M059J (cell line): ENCODE data around the gene SOX6. TPM values are rescaled to one million over a fixed set of nuclear protein-coding genes. Genes with fewer than 3 reads are reported as not detected.
"Not testable (repeated sequence)": the region's sequence is repeated elsewhere in the genome, so short reads cannot be mapped to it uniquely, and the experiment has no call there.

Experiments used
- DNase-seq: peaks from one replicate; pipeline ENCODE4 v3.0.0-alpha.2; 2012; ENCODE audit warnings: low read depth
- total RNA-seq: library from RNA; depleted of rRNA; stranded (reverse); fragments of >200 nt; shearing (Covaris generic); gene quantifications from 2 replicates; pipeline ENCODE4 v1.2.3, GENCODE V29; 2014

The SOX6 gene
- total RNA-seq, 1 experiment from 2014 or later = not detected

- DNase-seq = no peak
Observed at GRCh38 chr11:16040151-16040550, 316.2 kb downstream of the SOX6 start.

- DNase-seq = no peak
Observed at GRCh38 chr11:16037179-16037578, 319.2 kb downstream of the SOX6 start.

- no peak for DNase-seq
Observed at GRCh38 chr11:16036218-16036617, 320.1 kb downstream of the SOX6 start.

- DNase-seq = no peak
Observed at GRCh38 chr11:16034074-16034473, 322.3 kb downstream of the SOX6 start.

- DNase-seq = no peak
Observed at GRCh38 chr11:16032974-16033373, 323.4 kb downstream of the SOX6 start.

- DNase-seq = no peak
Observed at GRCh38 chr11:16031210-16031609, 325.1 kb downstream of the SOX6 start.

- no peak for DNase-seq
Observed at GRCh38 chr11:16030664-16031063, 325.7 kb downstream of the SOX6 start.

GRCh38 chr11:16029151-16029550, 327.2 kb downstream of the SOX6 start:
- not testable (repeated sequence) for DNase-seq

GRCh38 chr11:16028419-16028818, 327.9 kb downstream of the SOX6 start:
- no peak for DNase-seq

GRCh38 chr11:16027621-16028020, 328.7 kb downstream of the SOX6 start:
- DNase-seq = no peak

- no peak for DNase-seq
Observed at GRCh38 chr11:16026849-16027248, 329.5 kb downstream of the SOX6 start.

GRCh38 chr11:16018931-16019330, 337.4 kb downstream of the SOX6 start:
- no peak for DNase-seq

GRCh38 chr11:16016468-16016829, 339.9 kb downstream of the SOX6 start:
- DNase-seq = no peak

GRCh38 chr11:16015741-16016467, 340.4 kb downstream of the SOX6 start:
- DNase-seq = no peak

- DNase-seq = no peak
Observed at GRCh38 chr11:16013649-16014275, 342.6 kb downstream of the SOX6 start.

GRCh38 chr11:16013242-16013641, 343.1 kb downstream of the SOX6 start:
- DNase-seq = no peak

GRCh38 chr11:16012125-16012751, 344.1 kb downstream of the SOX6 start:
- no peak for DNase-seq

GRCh38 chr11:16011396-16011795, 344.9 kb downstream of the SOX6 start:
- DNase-seq = no peak

GRCh38 chr11:16009021-16009420, 347.3 kb downstream of the SOX6 start:
- DNase-seq = no peak

GRCh38 chr11:16007514-16007913, 348.8 kb downstream of the SOX6 start:
- no peak for DNase-seq

- no peak for DNase-seq
Observed at GRCh38 chr11:16002942-16003341, 353.4 kb downstream of the SOX6 start.

GRCh38 chr11:16001899-16002426, 354.4 kb downstream of the SOX6 start:
- DNase-seq = peak; percentile 66

GRCh38 chr11:16001044-16001568, 355.2 kb downstream of the SOX6 start:
- no peak for DNase-seq
